ENCODE data around the gene MYH8. TPM values are rescaled to one million over a fixed set of nuclear protein-coding genes. Genes with fewer than 3 reads are reported as not detected.

The MYH8 gene
- total RNA-seq, 4 donors from 2014 or later, result not detected

DNA sequence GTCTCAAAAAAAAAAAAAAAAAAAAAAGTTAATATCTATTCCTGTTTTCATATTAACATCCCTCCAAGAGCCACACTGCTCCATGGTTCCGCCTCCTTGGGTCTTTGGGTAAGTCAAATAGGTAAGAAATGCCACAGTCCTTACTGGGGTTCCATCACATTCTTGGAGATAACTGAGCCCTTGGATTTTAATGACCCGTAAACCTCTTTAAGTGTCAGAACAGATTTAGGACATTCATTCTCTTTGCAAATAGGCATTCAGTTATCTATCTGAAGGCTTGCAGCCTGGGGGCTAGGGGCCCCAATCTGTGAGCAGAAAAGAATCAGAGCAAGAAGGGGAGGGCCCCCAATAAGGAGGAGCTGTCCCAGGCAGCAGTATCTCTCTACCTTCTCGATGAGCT lies 76.9 kb downstream of the MYH8 start:
- Histone ChIP-seq H3K4me1 (no peaks in the 10 kb centered on the region), H3K4me3 (no peak overlapping the region), H3K36me3 (no peaks in the 10 kb centered on the region), H3K27ac (no peak overlapping the region), H3K9me3 (no peaks in the 10 kb centered on the region), H3K27me3 (no peaks in the 10 kb centered on the region)
- DNase-seq, result no peak
- TF ChIP-seq POLR2A (IDR thresholded peaks at IDR 0.05), result no peak
- TF ChIP-seq, protein P1, sequence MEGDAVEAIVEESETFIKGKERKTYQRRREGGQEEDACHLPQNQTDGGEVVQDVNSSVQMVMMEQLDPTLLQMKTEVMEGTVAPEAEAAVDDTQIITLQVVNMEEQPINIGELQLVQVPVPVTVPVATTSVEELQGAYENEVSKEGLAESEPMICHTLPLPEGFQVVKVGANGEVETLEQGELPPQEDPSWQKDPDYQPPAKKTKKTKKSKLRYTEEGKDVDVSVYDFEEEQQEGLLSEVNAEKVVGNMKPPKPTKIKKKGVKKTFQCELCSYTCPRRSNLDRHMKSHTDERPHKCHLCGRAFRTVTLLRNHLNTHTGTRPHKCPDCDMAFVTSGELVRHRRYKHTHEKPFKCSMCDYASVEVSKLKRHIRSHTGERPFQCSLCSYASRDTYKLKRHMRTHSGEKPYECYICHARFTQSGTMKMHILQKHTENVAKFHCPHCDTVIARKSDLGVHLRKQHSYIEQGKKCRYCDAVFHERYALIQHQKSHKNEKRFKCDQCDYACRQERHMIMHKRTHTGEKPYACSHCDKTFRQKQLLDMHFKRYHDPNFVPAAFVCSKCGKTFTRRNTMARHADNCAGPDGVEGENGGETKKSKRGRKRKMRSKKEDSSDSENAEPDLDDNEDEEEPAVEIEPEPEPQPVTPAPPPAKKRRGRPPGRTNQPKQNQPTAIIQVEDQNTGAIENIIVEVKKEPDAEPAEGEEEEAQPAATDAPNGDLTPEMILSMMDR (IDR thresholded peaks at IDR 0.05), result no peak

Other genes with a start within 250 kb of the MYH8 start
- gene GAS7, start 223.3 kb downstream of the MYH8 start, total RNA-seq, result 100 to 1,000 TPM in 1 of 4 donors, 10 to 100 TPM in 2, 1 to 10 TPM in 1; 6.8 to 104 (median 27.6) TPM
- gene MYH13, start 48.9 kb downstream of the MYH8 start, total RNA-seq, result 10 to 100 TPM in 1 of 4 donors, under 1 TPM in 1, not detected in 2; 0.19 to 11.6 TPM
- gene MYH4, start 47.6 kb upstream of the MYH8 start, total RNA-seq, result not detected
- gene MYH1, start 96.6 kb upstream of the MYH8 start, total RNA-seq, result under 1 TPM in 1 of 4 donors, not detected in 3; 0.19 TPM
- gene MYH2, start 127.7 kb upstream of the MYH8 start, total RNA-seq, result under 1 TPM in 1 of 4 donors, not detected in 3; 0.83 TPM
- gene MYH3, start 235.4 kb upstream of the MYH8 start, total RNA-seq, result 10 to 100 TPM in 2 of 4 donors, 1 to 10 TPM in 2; 3.7 to 32.2 (median 8.4) TPM

All from Peyer's patch (tissue), 4 donors.